Activated CD4-positive, alpha-beta T cell treated with anti-CD3 and anti-CD28 coated beads for 36 hours (primary cell): Measurements from ENCODE around the gene PRSS3. TPM values are rescaled to one million over a fixed set of nuclear protein-coding genes. Genes with fewer than 3 reads are reported as not detected.
"Not testable (repeated sequence)": the region's sequence is repeated elsewhere in the genome, so short reads cannot be mapped to it uniquely, and the experiment has no call there.

Experiments used
- ATAC-seq: fragments of 200-7000 bp; cut with Tn5 transposase; one replicate; pipeline ENCODE4 v1.10.0; 2021; ENCODE audit warnings: mild to moderate bottlenecking, moderate library complexity
- CTCF ChIA-PET: fragments of 350-600 bp; sonication (Branson Sonifier 250); formaldehyde crosslinking; loops from one replicate; lab custom pipeline; 2021; ENCODE audit warnings: antibody characterized with exemption; lab: Charles Lee
- POLR2A ChIA-PET: fragments of 350-600 bp; sonication (Branson Sonifier 250); formaldehyde crosslinking; loops from one replicate; lab custom pipeline; 2021; ENCODE audit warnings: antibody characterized with exemption, inconsistent platforms; lab: Charles Lee
- DNase-seq: peaks from one replicate; pipeline ENCODE4 v3.0.0-alpha.2; 2020
- H3K27ac Mint-ChIP-seq: one replicate; pipeline ENCODE4 v1.8.0; 2021; ENCODE audit warnings: mixed read lengths
- H3K27me3 Mint-ChIP-seq: one replicate; pipeline ENCODE4 v1.8.0; 2021; ENCODE audit warnings: mixed read lengths
- H3K36me3 Mint-ChIP-seq: one replicate; pipeline ENCODE4 v1.8.0; 2021; ENCODE audit warnings: low read depth, mixed read lengths
- H3K4me1 Mint-ChIP-seq: one replicate; pipeline ENCODE4 v1.8.0; 2021; ENCODE audit warnings: mixed read lengths
- H3K4me3 Mint-ChIP-seq: one replicate; pipeline ENCODE4 v1.8.0; 2021; ENCODE audit warnings: mild to moderate bottlenecking, moderate library complexity, mixed read lengths
- H3K9me3 Mint-ChIP-seq: one replicate; pipeline ENCODE4 v1.8.0; 2021; ENCODE audit warnings: low read depth, mixed read lengths
- intact Hi-C, 2 experiments: fragments of 100-400 bp; cut with DNase I in 1 of 2; cut with micrococcal nuclease in 1 of 2; formaldehyde crosslinking; loops; one replicate each; pipeline versions ENCODE4 v1.14.2 to v1.15.1; 2022 to 2024; cut with DNase I, micrococcal nuclease
- total RNA-seq, 2 experiments: library from RNA; stranded (reverse); gene quantifications; one replicate each; pipeline ENCODE4 v1.2.3, GENCODE V29; 2021

Gene PRSS3
- total RNA-seq, 2 experiments from 2014 or later: not detected

DNA sequence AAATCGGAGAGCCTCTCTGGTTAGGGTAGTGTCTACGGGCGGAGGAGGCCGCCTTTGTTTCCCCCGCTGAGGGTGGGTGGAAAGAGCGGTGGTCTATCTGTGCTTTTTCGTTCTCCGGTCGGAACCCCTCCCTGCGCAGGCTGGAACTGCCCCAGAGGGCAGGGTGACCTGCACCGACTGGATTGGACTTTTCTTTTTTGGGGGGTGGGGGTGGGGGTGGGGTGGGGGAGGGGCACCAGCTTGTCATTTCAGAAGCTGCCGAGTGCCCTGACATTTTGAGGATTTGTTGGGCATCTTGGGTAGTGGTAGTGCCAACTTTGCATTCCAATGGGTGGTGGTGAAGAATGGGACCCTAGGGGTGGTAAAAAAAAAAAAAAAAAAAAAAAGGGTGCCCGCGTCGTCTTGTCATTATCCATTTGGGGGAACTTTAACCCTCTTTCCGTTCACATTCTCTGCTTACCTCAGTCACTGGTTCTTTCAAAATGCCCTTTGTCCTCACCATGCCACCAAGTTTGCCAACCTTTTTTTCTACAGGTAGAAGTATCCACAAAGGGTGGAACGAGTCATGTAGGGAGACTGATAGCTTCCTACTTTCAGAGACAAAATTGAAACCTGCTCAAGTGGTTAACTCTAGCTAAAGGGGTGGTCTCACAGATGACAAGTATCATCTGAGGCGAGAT lies 22.9 kb downstream of the PRSS3 start:
- POLR2A ChIA-PET: interaction anchor here (0.7 kb wide), 2 partner anchors 108 to 645 kb away, joined by 3 read pairs; no protein-coding TSS in a partner anchor
- ATAC-seq: peak; percentile 16
- H3K36me3 Mint-ChIP-seq: peaks cover 15% of the 10 kb centered on the region
- H3K27me3 Mint-ChIP-seq: no peaks in the 10 kb centered on the region
- CTCF ChIA-PET: interaction anchor here (0.6 to 1.8 kb wide), 3 partner anchors 16 to 87 kb away, joined by 3 to 6 read pairs (median 3); no protein-coding TSS in a partner anchor
- no peaks in the 10 kb centered on the region for H3K9me3 Mint-ChIP-seq
- DNase-seq: no peak
- H3K4me3 Mint-ChIP-seq: peak overlapping the region; percentile 89
- H3K4me1 Mint-ChIP-seq: peaks cover 60% of the 10 kb centered on the region
- H3K27ac Mint-ChIP-seq: peak overlapping the region; percentile 98
- intact Hi-C loops: loop anchor here (1.0 to 5.0 kb wide), 4 partner anchors 18 to 1169 kb away; partner anchors contain the start of genes DNAJA1 (in 1 of the 2) and DNAJB5 (in 1 of the 2)

DNA sequence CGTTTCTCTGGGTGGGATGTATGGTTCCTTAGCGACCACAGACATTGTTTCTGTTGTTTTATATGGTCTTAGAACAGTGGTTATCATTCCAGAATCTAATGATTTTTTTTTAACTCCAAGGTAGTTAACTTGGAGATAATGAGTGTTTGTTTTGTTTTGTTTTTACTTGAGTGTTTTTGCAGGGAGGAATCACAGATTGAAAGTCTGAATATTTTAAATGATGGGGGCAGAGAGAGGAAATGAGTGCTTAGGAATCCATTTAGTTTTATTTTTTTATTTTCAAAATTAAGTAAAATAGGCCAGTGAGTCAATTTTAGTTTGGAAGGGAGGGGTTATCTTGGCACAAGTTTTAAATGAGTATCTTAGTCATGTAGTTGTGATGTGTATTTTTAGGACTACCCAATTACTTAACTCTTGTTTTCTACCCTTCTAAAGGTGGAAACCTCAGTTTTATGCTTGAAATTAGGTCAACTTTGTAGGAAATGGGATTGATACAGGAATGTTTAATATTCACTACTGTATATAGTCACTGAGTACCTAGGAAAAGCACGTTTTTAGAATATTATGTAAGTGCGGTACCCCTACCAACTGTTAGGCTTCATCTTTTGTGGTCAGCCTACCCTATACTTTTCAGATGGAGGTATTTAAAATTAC lies 23.6 kb downstream of the PRSS3 start:
- Mint-ChIP-seq H3K4me1 (peaks cover 62% of the 10 kb centered on the region), H3K36me3 (peaks cover 17% of the 10 kb centered on the region), H3K27me3 (no peaks in the 10 kb centered on the region), H3K27ac (peak overlapping the region; percentile 98), H3K9me3 (no peaks in the 10 kb centered on the region), H3K4me3 (peak overlapping the region; percentile 89)
- ChIA-PET CTCF (interaction anchor here (0.6 to 1.8 kb wide), 3 partner anchors 15 to 86 kb away, joined by 3 to 6 read pairs (median 3); no protein-coding TSS in a partner anchor), POLR2A (interaction anchor here (0.7 kb wide), 1 partner anchor 108 kb away, joined by 3 read pairs; no protein-coding TSS in a partner anchor)
- intact Hi-C loops: loop anchor here (1.0 to 5.0 kb wide), 4 partner anchors 17 to 1168 kb away; partner anchors contain the start of genes DNAJA1 (in 1 of the 2) and DNAJB5 (in 1 of the 2)
- DNase-seq: no peak
- ATAC-seq: no peak

DNA sequence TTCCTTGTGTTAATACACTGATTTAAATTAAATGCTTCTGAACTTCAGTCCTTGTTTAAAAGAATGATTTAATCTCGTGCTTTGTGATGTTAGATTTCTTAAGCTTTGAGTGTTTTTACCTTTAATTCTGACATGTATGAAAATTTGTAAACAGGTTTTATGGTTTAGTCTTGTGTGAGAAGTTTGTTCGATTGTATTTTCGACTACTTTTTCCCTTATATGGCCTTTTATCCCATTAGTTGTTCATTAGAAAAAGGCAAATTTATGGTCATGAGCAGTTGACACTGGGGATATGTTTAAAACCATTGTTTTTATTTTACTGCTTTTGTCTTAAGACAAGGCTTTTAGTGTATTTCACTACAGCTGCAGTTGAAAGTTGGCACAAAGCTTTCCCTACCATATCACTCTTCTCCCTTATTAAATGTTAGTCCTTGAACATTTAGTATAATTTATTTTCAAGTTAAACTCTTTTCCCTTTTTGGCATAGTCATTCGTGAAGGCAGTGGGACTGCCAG lies 24.9 kb downstream of the PRSS3 start:
- DNase-seq (no peak), ATAC-seq (no peak)
- POLR2A ChIA-PET: no interaction called here
- peak overlapping the region; percentile 62 for H3K27ac Mint-ChIP-seq
- peaks cover 49% of the 10 kb centered on the region for H3K4me1 Mint-ChIP-seq
- H3K9me3 Mint-ChIP-seq: no peaks in the 10 kb centered on the region
- peak overlapping the region; percentile 89 for H3K4me3 Mint-ChIP-seq
- H3K27me3 Mint-ChIP-seq: no peaks in the 10 kb centered on the region
- CTCF ChIA-PET: interaction anchor here (0.7 to 0.9 kb wide), 3 partner anchors 9 to 101 kb away, joined by 3 read pairs; no protein-coding TSS in a partner anchor
- peaks cover 19% of the 10 kb centered on the region for H3K36me3 Mint-ChIP-seq
- intact Hi-C loops: loop anchor here in 1 of 2 experiments (2.0 kb wide), 1 partner anchor 15 kb away; no protein-coding TSS in a partner anchor

DNA sequence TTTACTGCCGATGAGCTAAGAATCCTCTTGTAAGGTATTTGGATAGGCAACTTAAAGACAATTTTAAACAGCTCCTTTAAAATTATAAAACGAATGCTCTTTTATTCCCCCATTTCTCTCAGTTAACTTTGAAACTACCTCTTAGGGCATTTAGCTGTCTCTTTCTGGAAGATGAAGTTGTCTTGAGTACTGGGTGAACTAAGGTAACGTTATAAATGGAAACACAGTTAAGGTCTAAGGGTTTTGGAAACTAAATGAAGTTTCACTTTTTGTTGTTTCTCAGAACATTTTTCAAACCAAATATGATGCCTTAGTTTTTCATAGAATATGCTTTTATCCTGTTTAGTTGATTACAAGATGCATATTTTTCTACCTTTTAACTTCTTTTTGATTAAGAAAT lies 28.4 kb downstream of the PRSS3 start:
- DNase-seq (no peak), ATAC-seq (no peak)
- no peaks in the 10 kb centered on the region for H3K27me3 Mint-ChIP-seq
- ChIA-PET CTCF (interaction anchor here (0.6 to 2.2 kb wide), 5 partner anchors 8 to 157 kb away, joined by 3 to 4 read pairs (median 3); no protein-coding TSS in a partner anchor), POLR2A (interaction anchor here (0.6 kb wide), 1 partner anchor 243 kb away, joined by 8 read pairs; no protein-coding TSS in a partner anchor)
- no peak overlapping the region for H3K4me3 Mint-ChIP-seq
- H3K27ac Mint-ChIP-seq: no peak overlapping the region
- H3K9me3 Mint-ChIP-seq: no peaks in the 10 kb centered on the region
- H3K4me1 Mint-ChIP-seq: peaks cover 38% of the 10 kb centered on the region
- intact Hi-C loops: no loop called here
- peaks cover 18% of the 10 kb centered on the region for H3K36me3 Mint-ChIP-seq

DNA sequence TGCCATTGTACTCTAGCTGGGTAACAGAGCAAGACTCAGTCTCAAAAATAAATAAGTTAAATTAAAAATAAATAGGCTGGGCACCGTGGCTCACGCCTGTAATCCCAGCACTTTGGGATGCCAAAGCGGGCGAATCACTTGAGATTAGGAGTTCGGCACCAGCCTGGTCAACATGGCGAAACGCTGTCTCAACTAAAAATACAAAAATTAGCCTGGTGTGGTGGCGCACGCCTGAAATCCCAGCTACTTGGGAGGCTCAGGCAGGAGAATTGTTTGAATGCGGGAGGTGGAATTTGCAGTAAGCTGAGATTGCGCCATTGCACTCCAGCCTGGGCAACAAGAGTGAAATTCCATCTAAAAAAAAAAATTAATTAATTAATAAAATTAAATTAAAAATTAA lies 31.9 kb downstream of the PRSS3 start:
- H3K9me3 Mint-ChIP-seq, ATAC-seq, intact Hi-C loops, H3K36me3 Mint-ChIP-seq, POLR2A ChIA-PET, H3K27me3 Mint-ChIP-seq, H3K27ac Mint-ChIP-seq, DNase-seq, H3K4me3 Mint-ChIP-seq: not testable (repeated sequence)
- CTCF ChIA-PET: interaction anchor here (0.7 to 1.2 kb wide), 3 partner anchors 11 to 26 kb away, joined by 3 read pairs; no protein-coding TSS in a partner anchor
- peaks cover 17% of the 10 kb centered on the region for H3K4me1 Mint-ChIP-seq

DNA sequence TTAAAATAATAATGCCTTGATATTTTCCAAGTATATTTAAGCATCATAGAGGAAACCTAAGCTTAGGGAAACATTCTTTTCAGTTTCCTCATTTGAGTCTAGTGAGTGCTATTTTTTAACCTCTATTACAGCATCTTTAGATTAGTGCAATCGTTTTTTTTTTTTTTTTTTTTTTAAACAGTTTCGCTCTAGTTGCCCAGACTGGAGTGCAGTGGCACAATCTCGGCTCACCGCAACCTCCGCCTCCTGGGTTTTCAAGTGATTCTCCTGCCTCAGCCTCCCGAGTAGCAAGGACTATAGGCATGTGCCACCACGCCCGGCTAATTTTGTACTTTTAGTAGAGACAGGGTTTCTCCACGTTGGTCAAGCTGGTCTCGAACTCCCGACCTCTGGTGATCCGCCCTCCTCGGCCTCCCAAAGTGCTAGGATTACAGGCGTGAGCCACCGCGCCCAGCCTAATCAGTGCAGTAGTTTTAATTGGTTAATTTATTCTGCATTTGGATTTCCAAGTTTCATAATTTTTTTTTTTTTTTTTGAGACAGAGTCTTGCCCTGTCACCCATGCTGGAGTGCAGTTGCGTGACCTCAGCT lies 34.4 kb downstream of the PRSS3 start:
- peaks cover 11% of the 10 kb centered on the region for H3K4me1 Mint-ChIP-seq
- ATAC-seq, H3K27me3 Mint-ChIP-seq, intact Hi-C loops, POLR2A ChIA-PET, H3K9me3 Mint-ChIP-seq, H3K27ac Mint-ChIP-seq, DNase-seq, H3K36me3 Mint-ChIP-seq, H3K4me3 Mint-ChIP-seq: not testable (repeated sequence)
- CTCF ChIA-PET: interaction anchor here (0.9 kb wide), 1 partner anchor 10 kb away, joined by 3 read pairs; no protein-coding TSS in a partner anchor

DNA sequence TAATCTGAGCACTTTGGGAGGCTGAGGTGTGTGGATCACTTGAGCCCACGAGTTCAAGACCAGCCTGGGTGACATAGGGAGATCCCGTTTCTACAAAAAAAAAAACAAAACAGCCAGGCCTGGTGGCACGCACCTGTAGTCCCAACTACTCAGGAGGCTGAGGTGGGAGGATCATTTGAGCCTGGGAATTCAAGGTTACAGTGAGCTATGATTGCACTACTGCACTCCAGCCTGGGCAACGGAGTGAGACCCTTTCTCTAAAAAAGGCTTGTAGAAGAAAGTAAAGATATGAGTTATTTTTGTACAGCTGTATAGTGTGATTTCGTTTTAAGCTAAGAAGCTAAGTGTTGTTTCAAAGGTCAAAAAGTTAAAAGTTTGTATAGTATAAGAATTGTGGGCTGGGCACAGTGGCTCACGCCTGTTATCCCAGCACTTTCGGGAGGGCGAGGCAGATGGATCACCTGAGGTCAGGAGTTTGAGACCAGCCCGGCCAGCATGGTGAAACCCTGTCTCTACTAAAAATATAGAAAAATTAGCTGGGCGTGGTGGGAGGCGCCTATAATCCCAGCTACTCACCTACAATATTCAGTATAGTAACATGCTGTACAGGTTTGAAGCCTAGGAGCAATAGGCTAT lies 40.4 kb downstream of the PRSS3 start:
- Mint-ChIP-seq H3K36me3 (peaks cover 15% of the 10 kb centered on the region), H3K9me3 (no peaks in the 10 kb centered on the region), H3K4me3 (no peak overlapping the region), H3K27ac (peak overlapping the region; percentile 83), H3K27me3 (no peaks in the 10 kb centered on the region), H3K4me1 (peaks cover 44% of the 10 kb centered on the region)
- no peak for DNase-seq
- peak; percentile 8 for ATAC-seq
- CTCF ChIA-PET: interaction anchor here (0.9 to 3.9 kb wide), 3 partner anchors 12 to 22 kb away, joined by 3 to 31 read pairs (median 3); no protein-coding TSS in a partner anchor
- POLR2A ChIA-PET: interaction anchor here (1.5 kb wide), 1 partner anchor 20 kb away, joined by 10 read pairs; the partner anchor contains the start of gene UBE2R2
- intact Hi-C loops: loop anchor here (1.0 to 2.0 kb wide), 3 partner anchors 15 to 46 kb away; no protein-coding TSS in a partner anchor

DNA sequence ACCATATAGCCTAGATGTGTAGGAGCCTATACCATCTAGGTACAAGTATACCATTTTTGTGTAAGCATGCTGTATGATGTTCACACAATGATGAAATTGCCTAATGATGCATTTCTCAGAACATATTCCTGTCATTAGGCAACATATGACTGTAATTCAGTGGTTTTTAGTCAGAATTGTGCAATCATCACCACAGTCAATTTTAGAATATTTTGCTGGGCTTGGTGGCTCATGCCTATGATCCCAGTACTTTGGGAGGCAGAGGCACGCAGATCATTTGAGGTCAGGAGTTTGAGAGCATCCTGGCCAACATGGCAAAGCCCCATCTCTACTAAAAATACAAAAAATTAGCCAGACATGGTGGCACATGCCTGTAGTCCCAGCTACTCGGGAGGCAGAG lies 40.9 kb downstream of the PRSS3 start:
- Mint-ChIP-seq H3K4me3 (peak overlapping the region; percentile 28), H3K4me1 (peaks cover 45% of the 10 kb centered on the region), H3K36me3 (peaks cover 15% of the 10 kb centered on the region)
- POLR2A ChIA-PET: interaction anchor here (1.5 kb wide), 1 partner anchor 20 kb away, joined by 10 read pairs; the partner anchor contains the start of gene UBE2R2
- H3K27me3 Mint-ChIP-seq, H3K9me3 Mint-ChIP-seq, H3K27ac Mint-ChIP-seq: not testable (repeated sequence)
- intact Hi-C loops: loop anchor here in 1 of 2 experiments (1.0 kb wide), 2 partner anchors 18 to 45 kb away; no protein-coding TSS in a partner anchor
- ATAC-seq: peak; percentile 96
- CTCF ChIA-PET: interaction anchor here (0.6 to 3.9 kb wide), 3 partner anchors 13 to 796 kb away, joined by 3 to 31 read pairs (median 3); no protein-coding TSS in a partner anchor
- DNase-seq: peak; percentile 58

DNA sequence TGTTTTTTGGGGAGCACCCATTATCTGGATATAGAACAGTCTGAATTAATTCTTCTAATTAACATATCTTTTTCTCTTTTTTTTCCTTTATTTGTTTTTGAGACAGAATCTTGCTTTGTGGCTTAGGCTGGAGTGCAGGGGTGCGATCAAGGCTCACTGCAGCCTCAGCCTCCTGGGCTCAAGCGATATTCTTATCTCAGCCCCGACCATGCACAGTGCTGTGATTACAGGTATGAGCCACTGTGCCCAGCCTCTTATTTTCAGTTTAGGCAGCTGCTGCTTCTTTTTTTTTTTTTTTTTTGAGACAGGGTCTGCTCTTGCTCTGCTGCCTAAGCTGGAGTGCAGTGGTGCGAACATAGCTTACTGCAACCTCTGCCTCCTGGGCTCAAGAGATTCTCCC lies 41.8 kb downstream of the PRSS3 start:
- ATAC-seq (no peak), DNase-seq (no peak)
- no peak overlapping the region for H3K4me3 Mint-ChIP-seq
- no peak overlapping the region for H3K27ac Mint-ChIP-seq
- POLR2A ChIA-PET: interaction anchor here (0.6 kb wide), 2 partner anchors 30 to 894 kb away, joined by 3 to 4 read pairs; no protein-coding TSS in a partner anchor
- H3K4me1 Mint-ChIP-seq: peaks cover 54% of the 10 kb centered on the region
- intact Hi-C loops: no loop called here
- peaks cover 15% of the 10 kb centered on the region for H3K36me3 Mint-ChIP-seq
- CTCF ChIA-PET: interaction anchor here (0.6 to 3.9 kb wide), 5 partner anchors 13 to 795 kb away, joined by 3 to 31 read pairs (median 3); no protein-coding TSS in a partner anchor
- H3K27me3 Mint-ChIP-seq: no peaks in the 10 kb centered on the region
- no peaks in the 10 kb centered on the region for H3K9me3 Mint-ChIP-seq

DNA sequence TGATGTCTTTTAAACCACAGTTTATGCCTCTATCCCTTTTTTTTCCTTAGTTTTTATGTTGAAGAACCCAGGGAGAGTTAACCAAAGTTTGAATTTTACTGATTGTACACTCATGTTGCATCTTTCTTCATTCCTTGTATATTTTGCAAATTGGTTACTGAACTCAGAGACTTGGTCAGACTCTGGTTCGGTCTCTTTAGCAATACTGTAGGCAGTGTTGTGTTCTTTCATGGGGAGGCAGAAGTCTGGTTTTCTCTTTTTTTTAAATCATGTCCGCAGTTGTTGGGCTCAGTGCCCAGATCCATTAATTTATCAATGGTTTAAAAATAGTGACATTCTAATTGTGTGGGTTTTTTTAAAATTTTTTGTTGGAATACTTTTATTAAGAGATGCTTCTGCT lies 45.0 kb downstream of the PRSS3 start:
- Mint-ChIP-seq H3K9me3 (no peaks in the 10 kb centered on the region), H3K4me1 (peaks cover 59% of the 10 kb centered on the region), H3K27ac (no peak overlapping the region), H3K36me3 (peaks cover 26% of the 10 kb centered on the region), H3K4me3 (no peak overlapping the region), H3K27me3 (no peaks in the 10 kb centered on the region)
- DNase-seq (no peak), ATAC-seq (no peak)
- intact Hi-C loops: no loop called here
- CTCF ChIA-PET: interaction anchor here (0.6 kb wide), 1 partner anchor 48 kb away, joined by 3 read pairs; no protein-coding TSS in a partner anchor
- POLR2A ChIA-PET: no interaction called here
